Tibial nerve (tissue), 4 donors: ENCODE results near the gene STRA8.

Source experiments
- CTCF ChIP-seq, 5 experiments: fragments of 200-600 bp in 3 of 5; fragments of 450-650 bp in 2 of 5; sonication (generic) in 3 of 5; IDR thresholded peaks; one replicate each; pipeline ENCODE4 v1.5.1; 2016 to 2019; ENCODE audit warnings: antibody characterized with exemption in 5 of 5, mild to moderate bottlenecking in 3 of 5, moderate library complexity in 2 of 5
- EP300 ChIP-seq, 2 donors: sonication (generic); formaldehyde crosslinking; IDR thresholded peaks; one replicate each; pipeline ENCODE4 v1.6.1; 2017; ENCODE audit warnings: antibody characterized with exemption in 2 of 2, mild to moderate bottlenecking in 1 of 2
- POLR2A ChIP-seq, 2 donors: fragments of 450-650 bp; IDR thresholded peaks; one replicate each; pipeline ENCODE4 v1.6.1; 2017; ENCODE audit warnings: antibody characterized with exemption in 2 of 2, mild to moderate bottlenecking in 2 of 2, moderate library complexity in 2 of 2

- TF ChIP-seq CTCF (IDR thresholded peaks at IDR 0.05) (no peak), POLR2A (IDR thresholded peaks at IDR 0.05) (no peak), EP300 (IDR thresholded peaks at IDR 0.05) (no peak)
Observed at GRCh38 chr7:135204341-135204749, 29.3 kb upstream of the STRA8 start.
